ENCODE measurements around the gene RANGAP1.

Gene RANGAP1

GRCh38 chr22:41234815-41235695 lies 50.9 kb downstream of the RANGAP1 start:
- no peak for DNase-seq (ENCODE audit: low read depth)

GRCh38 chr22:41231369-41231768 lies 54.6 kb downstream of the RANGAP1 start:
- DNase-seq (ENCODE audit: low read depth) = no peak

- no peak for DNase-seq (ENCODE audit: low read depth)
Measured at GRCh38 chr22:41230401-41230785, 55.6 kb downstream of the RANGAP1 start.

GRCh38 chr22:41229730-41230400 lies 56.1 kb downstream of the RANGAP1 start:
- DNase-seq (ENCODE audit: low read depth) = no peak

GRCh38 chr22:41229215-41229614 lies 56.8 kb downstream of the RANGAP1 start:
- DNase-seq (ENCODE audit: low read depth) = no peak

- no peak for DNase-seq (ENCODE audit: low read depth)
Measured at GRCh38 chr22:41226723-41227655, 59.0 kb downstream of the RANGAP1 start.

GRCh38 chr22:41223535-41223934 lies 62.5 kb downstream of the RANGAP1 start:
- DNase-seq (ENCODE audit: low read depth) = no peak

GRCh38 chr22:41222846-41223507 lies 63.0 kb downstream of the RANGAP1 start:
- DNase-seq (ENCODE audit: low read depth) = no peak

- peak; percentile 77 for DNase-seq (ENCODE audit: low read depth)
Measured at GRCh38 chr22:41217553-41218157, 68.3 kb downstream of the RANGAP1 start.

GRCh38 chr22:41216984-41217383 lies 69.0 kb downstream of the RANGAP1 start:
- no peak for DNase-seq (ENCODE audit: low read depth)

GRCh38 chr22:41215926-41216325 lies 70.1 kb downstream of the RANGAP1 start:
- DNase-seq (ENCODE audit: low read depth) = no peak

- no peak for DNase-seq (ENCODE audit: low read depth)
Measured at GRCh38 chr22:41215409-41215808, 70.6 kb downstream of the RANGAP1 start.

GRCh38 chr22:41206719-41207118 lies 79.3 kb downstream of the RANGAP1 start:
- DNase-seq (ENCODE audit: low read depth) = no peak

GRCh38 chr22:41204992-41205900 lies 80.7 kb downstream of the RANGAP1 start, which contains the start of gene L3MBTL2:
L3MBTL2 (plus strand) TSS chr22:41205312; CDS start chr22:41205363, 51 bp downstream.
- peak; percentile 74 for DNase-seq (ENCODE audit: low read depth)

GRCh38 chr22:41204066-41204465 lies 81.9 kb downstream of the RANGAP1 start:
- DNase-seq (ENCODE audit: low read depth) = no peak

- DNase-seq (ENCODE audit: low read depth) = no peak
Measured at GRCh38 chr22:41203118-41203517, 82.9 kb downstream of the RANGAP1 start.

- no peak for DNase-seq (ENCODE audit: low read depth)
Measured at GRCh38 chr22:41201141-41201540, 84.8 kb downstream of the RANGAP1 start.

- no peak for DNase-seq (ENCODE audit: low read depth)
Measured at GRCh38 chr22:41198027-41198580, 87.9 kb downstream of the RANGAP1 start.

- DNase-seq (ENCODE audit: low read depth) = no peak
Measured at GRCh38 chr22:41197038-41197972, 88.7 kb downstream of the RANGAP1 start.
